Inflammatory macrophage (primary cell): Measurements from ENCODE around the gene KCNG2.

Experiments used
- DNase-seq, 2 donors: peaks; one replicate each; pipeline ENCODE4 v3.0.0-alpha.2; 2020 to 2022

Gene KCNG2

DNA sequence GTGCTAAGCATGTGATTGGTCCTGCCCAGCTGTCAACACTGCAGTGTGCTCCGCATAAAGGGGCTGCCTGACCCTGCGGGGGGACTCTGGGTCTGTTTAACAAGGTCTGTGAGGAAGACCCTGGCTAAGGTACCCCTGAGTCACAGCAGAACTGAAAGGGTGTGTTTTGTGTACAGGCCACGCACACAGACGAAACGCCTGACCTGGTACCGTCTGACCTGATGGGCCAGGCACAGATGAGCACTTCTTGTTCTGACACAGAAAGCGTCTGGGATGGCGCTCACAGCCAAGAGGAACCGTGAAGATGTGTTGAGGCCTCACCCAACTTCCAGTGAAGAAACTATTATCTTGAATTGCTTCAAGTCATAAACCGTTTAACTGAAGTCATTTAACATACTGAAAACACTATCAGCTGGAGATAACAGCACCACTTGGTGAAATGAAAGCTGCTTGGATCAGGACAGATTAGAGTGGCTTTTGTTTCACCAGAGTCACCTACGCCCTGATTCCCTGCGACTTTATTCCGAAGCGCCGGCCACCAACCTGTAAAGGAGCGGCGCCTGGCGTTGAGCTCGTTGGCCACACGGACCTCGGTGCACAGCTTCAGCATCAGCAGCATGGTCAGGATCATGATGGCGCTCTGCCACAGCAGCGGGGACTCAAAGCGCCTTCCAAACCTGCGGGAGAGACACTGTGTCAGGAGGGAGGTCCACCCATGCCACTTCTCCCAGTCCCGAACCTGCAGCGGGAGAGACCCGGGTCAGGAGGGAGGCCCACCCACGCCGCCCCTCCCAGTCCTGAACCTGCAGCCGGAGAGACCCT, 145.3 kb downstream of the KCNG2 start:
- DNase-seq, result no peak

DNA sequence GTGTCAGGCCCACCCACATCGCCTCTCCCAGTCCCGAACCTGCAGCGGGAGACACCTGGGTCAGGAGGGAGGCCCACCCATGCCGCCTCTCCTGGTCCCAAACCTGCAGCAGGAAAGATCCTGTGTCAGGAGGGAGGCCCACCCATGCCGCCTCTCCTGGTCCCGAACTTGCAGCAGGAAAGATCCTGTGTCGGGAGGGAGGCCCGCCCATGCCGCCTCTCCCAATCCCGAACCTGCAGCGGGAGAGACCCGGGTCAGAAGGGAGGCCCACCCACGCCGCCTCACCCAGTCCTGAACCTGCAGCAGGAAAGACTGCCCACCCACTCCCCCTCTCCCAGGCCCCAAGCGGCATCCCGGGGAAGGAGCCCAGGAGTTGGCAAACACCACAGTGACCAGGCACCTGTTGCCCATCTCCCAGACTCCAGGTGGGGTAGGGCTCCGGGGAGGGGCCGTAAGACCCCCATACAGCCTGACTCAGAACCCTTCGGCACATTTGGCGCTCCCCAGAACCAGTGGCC, 145.9 kb downstream of the KCNG2 start:
- no peak for DNase-seq

DNA sequence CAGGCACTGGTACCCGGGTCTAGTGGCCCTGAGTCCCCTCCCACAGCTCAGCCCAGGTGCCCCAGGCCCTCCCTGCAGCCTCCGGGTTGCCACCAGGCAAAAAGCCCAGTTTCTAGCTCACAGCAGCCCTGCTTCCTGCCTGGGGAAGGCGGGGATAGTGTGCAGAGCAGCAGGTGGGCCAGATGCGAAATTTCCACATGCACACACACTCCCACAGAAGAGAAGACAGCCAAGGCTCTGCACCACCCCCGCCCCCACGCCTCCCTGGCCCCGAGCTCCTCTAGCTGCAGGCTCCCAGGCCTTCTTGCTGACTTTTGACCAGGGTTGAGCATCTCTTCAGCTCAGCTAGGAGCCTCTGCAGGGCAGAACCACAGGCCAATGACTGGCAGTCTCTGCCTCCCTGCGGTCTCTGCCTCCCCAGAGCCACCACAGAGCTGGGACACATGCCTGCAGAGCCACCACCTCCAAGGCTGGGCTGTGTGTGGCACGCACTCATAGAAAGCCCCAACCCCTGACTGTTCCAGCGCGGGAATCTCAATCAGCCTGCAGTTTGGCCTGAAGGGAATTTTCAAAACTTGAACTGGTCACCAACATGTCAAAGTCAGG, 146.5 kb downstream of the KCNG2 start:
- peak in 1 of 2 donors; percentile 25 for DNase-seq

DNA sequence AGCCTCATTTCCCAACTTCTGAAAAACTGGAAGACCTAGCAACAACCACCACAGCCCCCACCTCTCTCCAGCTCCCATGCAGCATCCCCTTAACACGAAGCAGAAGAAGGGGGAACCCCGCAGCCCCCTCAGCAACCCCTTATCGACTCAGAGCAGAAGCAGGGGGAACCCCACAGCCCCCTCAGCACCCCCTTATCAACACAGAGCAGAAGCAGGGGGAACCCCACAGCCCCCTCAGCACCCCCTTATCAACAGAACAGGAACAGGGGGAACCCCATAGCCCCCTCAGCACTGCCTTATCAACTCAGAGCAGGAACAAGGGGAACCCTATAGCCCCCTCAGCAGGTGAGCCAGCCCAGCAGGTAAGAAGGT, 147.0 kb downstream of the KCNG2 start:
- DNase-seq, result no peak

DNA sequence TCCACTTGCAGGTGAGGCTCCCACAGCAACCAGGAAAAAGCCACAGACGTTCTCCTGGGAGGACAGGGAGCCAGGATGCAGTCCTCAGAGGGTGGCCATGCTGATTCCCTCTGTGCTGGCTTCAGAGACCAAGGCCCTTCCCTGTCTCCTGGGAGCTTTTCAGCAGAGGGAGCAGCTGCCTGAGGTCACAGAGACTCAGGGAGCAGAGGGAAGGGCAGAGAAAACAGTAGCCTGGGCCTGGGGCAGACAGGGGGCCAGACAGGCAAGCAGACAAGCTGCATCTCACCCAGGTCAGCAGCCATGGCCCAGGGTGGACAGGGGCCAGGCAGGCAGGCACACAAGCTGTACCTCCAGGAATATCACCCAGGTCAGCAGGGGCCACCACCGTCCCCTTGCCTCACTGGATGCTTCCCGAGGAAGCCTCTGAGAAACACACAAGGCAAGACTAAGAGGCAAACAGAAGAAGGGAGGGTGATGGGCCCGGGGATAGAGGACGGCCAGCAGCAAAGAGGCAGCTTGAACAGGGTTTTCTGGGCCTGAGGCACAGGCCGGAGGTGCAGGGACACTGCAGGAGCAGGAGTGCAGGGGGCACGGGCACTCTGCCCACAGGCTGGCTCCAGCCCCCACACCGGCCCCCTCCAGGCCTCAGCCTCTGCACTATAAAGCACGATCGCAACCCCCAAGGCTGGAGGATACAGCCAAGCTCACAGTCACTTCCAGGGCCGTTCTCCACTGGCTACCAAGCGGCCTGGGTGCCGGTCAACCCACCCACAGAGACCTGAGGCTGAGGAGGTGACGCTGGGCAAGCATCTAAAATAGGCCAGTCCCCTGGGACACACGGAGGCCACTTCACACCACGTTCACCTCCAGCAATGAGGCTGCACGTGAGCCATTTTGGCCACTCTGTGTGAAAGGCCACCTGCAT, 147.6 kb downstream of the KCNG2 start:
- DNase-seq, result no peak

DNA sequence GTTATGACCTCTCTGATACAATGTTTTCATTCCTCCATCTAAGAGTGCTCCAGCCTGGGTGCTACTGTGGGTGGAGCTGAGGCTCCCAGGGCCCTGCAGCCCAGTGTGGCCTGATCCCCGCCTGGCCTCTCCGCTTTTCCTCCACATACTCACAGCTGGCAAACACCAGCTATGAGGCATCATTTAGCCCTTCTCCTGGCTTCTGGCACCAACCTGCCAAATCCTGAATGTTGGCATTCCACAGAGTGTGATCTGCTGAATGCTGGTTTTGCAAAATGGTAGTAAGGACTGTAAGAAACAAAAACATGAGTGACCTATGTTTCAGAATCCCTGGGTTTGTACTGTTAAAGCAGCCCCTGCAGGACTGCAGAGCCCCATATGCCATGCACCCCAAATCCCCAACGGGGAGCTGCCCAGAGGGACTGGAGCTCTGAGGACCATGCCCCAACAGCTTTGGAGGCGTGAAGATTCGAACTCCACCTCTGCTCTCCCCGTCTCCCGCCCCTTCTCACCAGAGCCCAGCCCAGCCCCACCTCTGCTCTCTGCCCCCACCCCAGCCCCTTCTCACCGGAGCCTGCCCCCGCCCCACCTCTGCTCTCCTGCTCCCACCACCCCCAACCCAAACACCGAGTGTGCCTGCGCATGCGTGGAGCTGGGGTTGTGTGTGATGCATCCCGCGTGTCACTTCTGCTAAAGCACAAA, 149.5 kb downstream of the KCNG2 start:
- no peak for DNase-seq

DNA sequence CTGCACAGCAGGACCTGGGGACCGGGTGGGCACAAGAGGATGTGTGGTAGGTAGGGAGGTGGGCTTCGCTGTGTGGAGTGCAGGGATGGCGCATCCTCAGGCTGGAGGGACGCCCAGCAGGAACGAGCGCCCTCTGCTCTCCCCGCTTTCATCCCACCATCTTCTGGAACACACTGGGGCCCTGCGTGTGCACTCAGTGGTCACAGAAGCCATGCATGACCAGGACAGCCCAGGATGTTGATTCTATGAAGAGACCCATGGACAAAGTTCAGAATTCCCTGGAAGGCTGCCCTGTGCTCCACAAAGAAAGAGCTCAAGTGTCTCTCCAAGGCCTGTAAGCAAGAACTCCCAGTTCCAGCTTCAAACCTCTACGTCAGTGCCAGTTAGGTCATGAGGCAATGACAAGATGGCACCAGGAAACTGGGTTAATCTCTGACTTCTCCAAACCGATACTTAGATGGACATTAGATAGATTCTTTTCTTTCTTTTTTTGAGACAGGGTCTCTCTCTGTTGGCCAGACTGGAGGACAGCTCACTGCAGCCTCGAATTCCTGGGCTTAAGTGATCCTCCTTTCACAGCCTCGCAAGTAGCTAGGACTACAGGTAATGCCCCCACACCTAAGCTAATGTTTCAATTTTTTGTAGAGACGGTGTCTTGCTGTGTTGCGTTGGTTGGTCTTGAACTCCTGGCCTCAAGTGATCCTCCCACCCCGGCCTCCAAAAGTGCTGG, 150.3 kb downstream of the KCNG2 start:
- no peak for DNase-seq

DNA sequence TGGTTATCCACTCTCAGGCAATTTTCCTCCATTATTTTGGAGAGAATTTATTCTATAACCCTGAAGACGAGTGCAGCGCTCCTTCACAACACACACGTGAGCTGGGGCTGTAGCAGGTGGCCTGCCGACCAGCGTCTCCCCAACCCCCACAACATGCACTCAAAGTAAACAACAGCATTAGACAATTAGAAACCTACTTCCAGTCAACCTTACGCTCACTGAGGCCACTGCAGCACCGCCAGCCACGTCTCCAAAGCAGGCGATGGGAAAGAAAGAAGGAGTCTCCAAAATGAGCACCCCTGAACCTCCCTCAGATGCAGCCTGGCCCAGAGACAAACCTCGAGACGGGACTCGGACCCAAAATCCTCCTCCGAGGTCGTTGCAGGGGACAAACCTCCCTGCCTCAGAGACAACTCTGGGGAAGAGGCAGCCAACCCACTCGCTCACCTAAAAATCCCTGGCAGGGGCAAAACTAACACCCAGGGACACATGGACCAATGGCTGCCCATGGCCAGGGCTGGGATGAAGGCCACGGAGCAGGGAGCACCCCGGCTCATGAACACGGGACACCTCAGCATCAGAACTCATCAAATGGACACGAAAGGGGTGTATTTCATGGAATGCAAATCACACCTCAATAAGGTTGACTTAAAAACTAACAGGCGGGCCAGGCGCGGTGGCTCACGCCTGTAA, 151.1 kb downstream of the KCNG2 start:
- DNase-seq, result no peak
